Gastrocnemius medialis (tissue), 4 donors: Measurements from ENCODE around the gene PEX5L. TPM values are rescaled to one million over a fixed set of nuclear protein-coding genes. Genes with fewer than 3 reads are reported as not detected.
A peak's percentile ranks its signal among the peaks of the same experiment; 100 is the strongest.

ENCODE experiments used
- ATAC-seq, 2 donors: fragments of 150-250 bp; one replicate each; pipeline ENCODE4 v1.9.1; 2016
- DNase-seq, 2 donors: peaks; one replicate each; pipeline ENCODE4 v3.0.0-alpha.2; 2019
- H3K27ac ChIP-seq, 4 donors: fragments of 200-600 bp; sonication (generic); 1 replicate in 1 of 4; 2 replicates in 3 of 4; pipeline ENCODE4 v1.5.1; 2016 to 2018; ENCODE audit warnings: mild to moderate bottlenecking in 2 of 4, moderate library complexity in 1 of 4
- H3K27me3 ChIP-seq, 3 donors: fragments of 200-600 bp; sonication (generic) in 2 of 3; 1 replicate in 1 of 3; 2 replicates in 2 of 3; pipeline versions ENCODE4 v1.5.1 to v1.6.0; 2016 to 2019; ENCODE audit warnings: mild to moderate bottlenecking in 1 of 3, moderate library complexity in 1 of 3
- H3K36me3 ChIP-seq, 2 donors: fragments of 200-600 bp; sonication (generic) in 1 of 2; one replicate each; pipeline ENCODE4 v1.5.1; 2017 to 2018
- H3K4me1 ChIP-seq, 2 donors: fragments of 200-600 bp; sonication (generic) in 1 of 2; one replicate each; pipeline ENCODE4 v1.5.1; 2016 to 2017; ENCODE audit warnings: mild to moderate bottlenecking in 2 of 2
- H3K4me3 ChIP-seq, 4 donors: fragments of 200-600 bp; sonication (generic) in 3 of 4; 1 replicate in 1 of 4; 2 replicates in 3 of 4; pipeline ENCODE4 v1.5.1; 2016 to 2019; ENCODE audit warnings: mild to moderate bottlenecking in 2 of 4
- H3K9me3 ChIP-seq, 3 donors: fragments of 200-600 bp; sonication (generic) in 2 of 3; 1 replicate in 1 of 3; 2 replicates in 2 of 3; pipeline ENCODE4 v1.5.1; 2016 to 2019
- POLR2A ChIP-seq, 2 donors: fragments of 450-650 bp; IDR thresholded peaks; one replicate each; pipeline ENCODE4 v1.6.1; 2017; ENCODE audit warnings: antibody characterized with exemption in 2 of 2, mild to moderate bottlenecking in 2 of 2, moderate library complexity in 2 of 2
- in situ Hi-C, 4 donors: fragments of 200-750 bp; cut with MboI; loops; one replicate each; pipeline versions ENCODE4 v1.15.0 to v1.8.0; 2017; ENCODE audit warnings: low sequenced_read_pairs in 4 of 4
- intact Hi-C: fragments of 100-400 bp; cut with DNase I; formaldehyde crosslinking; loops from one replicate; pipeline ENCODE4 v1.15.1; 2023; ENCODE audit warnings: low total_unique reads
- total RNA-seq, 4 donors: library from RNA; depleted of rRNA; stranded (reverse); fragments of >200 nt; gene quantifications; one replicate each; pipeline versions ENCODE4 v1.1.0 to v1.2.3, GENCODE V29; 2016
- TF ChIP-seq, protein P1 (sequence below), 5 experiments: fragments of 450-650 bp in 3 of 5; fragments of 200-600 bp in 2 of 5; sonication (generic) in 2 of 5; IDR thresholded peaks in 4 of 5; conservative IDR thresholded peaks in 1 of 5; 1 replicate in 4 of 5; 2 replicates in 1 of 5; pipeline ENCODE4 v1.5.1; 2016 to 2019; ENCODE audit warnings: antibody characterized with exemption in 5 of 5, mild to moderate bottlenecking in 3 of 5, moderate library complexity in 3 of 5

The PEX5L gene
- total RNA-seq, 4 donors from 2014 or later, result 0.16 TPM; not detected in 3

DNA sequence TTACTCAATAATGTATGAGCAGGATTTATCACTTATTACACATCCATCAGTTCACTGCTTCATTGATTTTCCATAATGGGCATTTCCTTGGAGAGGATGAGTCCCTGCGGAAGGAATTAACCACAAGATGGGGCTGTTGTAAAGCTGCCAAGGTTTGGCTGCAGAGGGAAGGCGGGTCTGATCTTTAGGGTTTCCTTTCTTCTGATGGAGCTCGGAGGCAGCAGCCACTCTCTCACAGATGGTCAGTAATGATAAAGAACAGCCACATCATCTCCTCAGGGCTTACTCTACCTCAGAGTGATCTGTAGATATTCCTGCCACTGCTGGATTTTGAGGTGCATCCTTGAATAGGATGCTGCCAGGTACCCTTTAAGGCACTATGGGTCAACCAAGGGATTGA lies 268.7 kb downstream of the PEX5L start:
- no peak overlapping the region for H3K27ac ChIP-seq
- H3K9me3 ChIP-seq, result no peaks in the 10 kb centered on the region
- in situ Hi-C loops (no loop called here), intact Hi-C loops (no loop called here)
- ATAC-seq (no peak), DNase-seq (no peak)
- H3K27me3 ChIP-seq, result no peaks in the 10 kb centered on the region
- peaks cover 0 to 93% of the 10 kb centered on the region in 2 donors for H3K36me3 ChIP-seq
- H3K4me1 ChIP-seq, result peaks cover 0 to 3% of the 10 kb centered on the region in 2 donors
- H3K4me3 ChIP-seq, result no peak overlapping the region
- no peak for TF ChIP-seq POLR2A (IDR thresholded peaks at IDR 0.05)
- TF ChIP-seq, protein P1, sequence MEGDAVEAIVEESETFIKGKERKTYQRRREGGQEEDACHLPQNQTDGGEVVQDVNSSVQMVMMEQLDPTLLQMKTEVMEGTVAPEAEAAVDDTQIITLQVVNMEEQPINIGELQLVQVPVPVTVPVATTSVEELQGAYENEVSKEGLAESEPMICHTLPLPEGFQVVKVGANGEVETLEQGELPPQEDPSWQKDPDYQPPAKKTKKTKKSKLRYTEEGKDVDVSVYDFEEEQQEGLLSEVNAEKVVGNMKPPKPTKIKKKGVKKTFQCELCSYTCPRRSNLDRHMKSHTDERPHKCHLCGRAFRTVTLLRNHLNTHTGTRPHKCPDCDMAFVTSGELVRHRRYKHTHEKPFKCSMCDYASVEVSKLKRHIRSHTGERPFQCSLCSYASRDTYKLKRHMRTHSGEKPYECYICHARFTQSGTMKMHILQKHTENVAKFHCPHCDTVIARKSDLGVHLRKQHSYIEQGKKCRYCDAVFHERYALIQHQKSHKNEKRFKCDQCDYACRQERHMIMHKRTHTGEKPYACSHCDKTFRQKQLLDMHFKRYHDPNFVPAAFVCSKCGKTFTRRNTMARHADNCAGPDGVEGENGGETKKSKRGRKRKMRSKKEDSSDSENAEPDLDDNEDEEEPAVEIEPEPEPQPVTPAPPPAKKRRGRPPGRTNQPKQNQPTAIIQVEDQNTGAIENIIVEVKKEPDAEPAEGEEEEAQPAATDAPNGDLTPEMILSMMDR (IDR thresholded peaks at IDR 0.05 in 4 of 5, conservative IDR thresholded peaks at IDR 0.05 in 1 of 5), result no peak

GRCh38 chr3:179766416-179767133 lies 270.2 kb downstream of the PEX5L start:
- TF ChIP-seq POLR2A (IDR thresholded peaks at IDR 0.05), result no peak
- TF ChIP-seq, protein P1 (IDR thresholded peaks at IDR 0.05 in 4 of 5, conservative IDR thresholded peaks at IDR 0.05 in 1 of 5), result no peak
- ATAC-seq (no peak), DNase-seq (no peak)
- no peaks in the 10 kb centered on the region for H3K27me3 ChIP-seq
- no peak overlapping the region for H3K27ac ChIP-seq
- no peaks in the 10 kb centered on the region for H3K9me3 ChIP-seq
- H3K4me1 ChIP-seq, result peaks cover 0 to 3% of the 10 kb centered on the region in 2 donors
- in situ Hi-C loops (no loop called here), intact Hi-C loops (no loop called here)
- peaks cover 0 to 94% of the 10 kb centered on the region in 2 donors for H3K36me3 ChIP-seq
- no peak overlapping the region for H3K4me3 ChIP-seq

- Histone ChIP-seq H3K4me3 (no peak overlapping the region), H3K4me1 (peaks cover 0 to 3% of the 10 kb centered on the region in 2 donors), H3K27ac (no peak overlapping the region), H3K27me3 (no peaks in the 10 kb centered on the region), H3K36me3 (peaks cover 0 to 94% of the 10 kb centered on the region in 2 donors), H3K9me3 (no peaks in the 10 kb centered on the region)
- no peak for DNase-seq
- no peak for ATAC-seq
- TF ChIP-seq POLR2A (IDR thresholded peaks at IDR 0.05), result no peak
- TF ChIP-seq, protein P1 (IDR thresholded peaks at IDR 0.05 in 4 of 5, conservative IDR thresholded peaks at IDR 0.05 in 1 of 5), result no peak
- in situ Hi-C loops (no loop called here), intact Hi-C loops (loop anchor here (2.0 kb wide), 1 partner anchor 71 kb away; no protein-coding TSS in a partner anchor)
Observed at GRCh38 chr3:179765396-179765795, 271.3 kb downstream of the PEX5L start.

GRCh38 chr3:179760944-179761343 lies 275.8 kb downstream of the PEX5L start:
- Histone ChIP-seq H3K9me3 (no peaks in the 10 kb centered on the region), H3K36me3 (peaks cover 0 to 98% of the 10 kb centered on the region in 2 donors), H3K4me3 (no peak overlapping the region), H3K27ac (peak overlapping the region; percentile 5 to 49 (median 28)), H3K4me1 (no peaks in the 10 kb centered on the region), H3K27me3 (no peaks in the 10 kb centered on the region)
- in situ Hi-C loops (no loop called here), intact Hi-C loops (no loop called here)
- ATAC-seq (peak; percentile 45 to 76), DNase-seq (peak in 1 of 2 donors; percentile 45)
- TF ChIP-seq, protein P1 (IDR thresholded peaks at IDR 0.05 in 4 of 5, conservative IDR thresholded peaks at IDR 0.05 in 1 of 5), result no peak
- no peak for TF ChIP-seq POLR2A (IDR thresholded peaks at IDR 0.05)
